GM12878 (cell line): Measurements from ENCODE around the gene TOMM22. TPM values are rescaled to one million over a fixed set of nuclear protein-coding genes. Genes with fewer than 3 reads are reported as not detected.

Experiments used
- ATAC-seq: fragments of 200-7000 bp; cut with Tn5 transposase; 3 replicates; pipeline ENCODE4 v1.9.1; 2020; ENCODE audit warnings: mild to moderate bottlenecking, moderate library complexity
- BruUV-seq: library from RNA; stranded (reverse); fragments of 400-500 nt; replicated peaks from 2 replicates; lab custom pipeline; 2021; lab: Mats Ljungman, UMichigan
- CTCF ChIA-PET: fragments of 300-600 bp; sonication (Branson Sonifier 250); formaldehyde crosslinking; extraction: SDS; loops from one replicate; lab custom pipeline; 2021; ENCODE audit warnings: inconsistent platforms; lab: Yijun Ruan, JAX
- POLR2A ChIA-PET: fragments of 350-600 bp; formaldehyde crosslinking; extraction: SDS; loops from one replicate; lab custom pipeline; 2021; ENCODE audit warnings: inconsistent platforms; lab: Charles Lee
- RAD21 ChIA-PET: fragments of 300-600 bp; sonication (Branson Sonifier 250); formaldehyde crosslinking; loops from one replicate; lab custom pipeline; 2023; ENCODE audit warnings: antibody characterized with exemption; ENCODE audit not compliant: unreplicated experiment; lab: Charles Lee
- SMC1A ChIA-PET: fragments of 300-600 bp; sonication (Branson Sonifier 250); formaldehyde crosslinking; loops from one replicate; lab custom pipeline; 2023; ENCODE audit not compliant: unreplicated experiment, uncharacterized antibody; lab: Charles Lee
- DNase-seq: peaks from one replicate; pipeline ENCODE4 v3.0.0-alpha.2; 2011; ENCODE audit warnings: low read depth, low spot score
- FAIRE-seq: peaks from 3 replicates; lab custom pipeline; 2011; peaks lifted over from hg19 to GRCh38; lab: Jason Lieb, UNC
- H2AFZ ChIP-seq: 2 replicates; pipeline ENCODE4 v1.6.0; 2011; ENCODE audit warnings: low read depth, low read length, control low read depth; ENCODE audit not compliant: control insufficient read depth
- H3K27ac ChIP-seq: 2 replicates; pipeline ENCODE4 v1.5.1; 2011; ENCODE audit warnings: control low read depth; ENCODE audit not compliant: control insufficient read depth, insufficient read depth
- H3K27me3 ChIP-seq, 2 experiments: replicated peaks in 1 of 2; 2 replicates each; pipeline versions ENCODE4 v1.6.0 to v1.6.1; 2011; ENCODE audit warnings: low read length in 1 of 2; ENCODE audit not compliant: control insufficient read depth in 2 of 2, insufficient read depth in 2 of 2
- H3K36me3 ChIP-seq, 2 experiments: 2 replicates each; pipeline ENCODE4 v1.5.1; 2011; ENCODE audit warnings: low read length in 1 of 2; ENCODE audit not compliant: control insufficient read depth in 2 of 2, insufficient read depth in 2 of 2
- H3K4me1 ChIP-seq: 2 replicates; pipeline ENCODE4 v1.6.1; 2011; ENCODE audit warnings: mild to moderate bottlenecking, low read length, moderate library complexity, mixed read lengths; ENCODE audit not compliant: control insufficient read depth, insufficient read depth
- H3K4me2 ChIP-seq: 2 replicates; pipeline ENCODE4 v1.6.0; 2011; ENCODE audit warnings: control low read depth; ENCODE audit not compliant: control insufficient read depth, insufficient read depth
- H3K4me3 ChIP-seq: fragments of 200-600 bp; sonication (generic); 2 replicates; pipeline ENCODE4 v1.5.1; 2016
- H3K79me2 ChIP-seq: 2 replicates; pipeline ENCODE4 v1.6.0; 2011; ENCODE audit warnings: low read length; ENCODE audit not compliant: control insufficient read depth, insufficient read depth
- H3K9ac ChIP-seq: 2 replicates; pipeline ENCODE4 v1.8.0; 2011; ENCODE audit warnings: low read length, control low read depth, mixed read lengths; ENCODE audit not compliant: control insufficient read depth, insufficient read depth
- H3K9me3 ChIP-seq: replicated peaks from 3 replicates; pipeline ENCODE4 v1.5.1; 2011; ENCODE audit warnings: mild to moderate bottlenecking, low read length; ENCODE audit not compliant: control insufficient read depth, insufficient read depth
- H4K20me1 ChIP-seq: 2 replicates; pipeline ENCODE4 v1.6.0; 2011; ENCODE audit not compliant: control insufficient read depth, insufficient read depth
- E4F1 ChIP-seq: fragments of 450-650 bp; IDR thresholded peaks from 2 replicates; pipeline ENCODE4 v1.6.1; 2018; ENCODE audit warnings: borderline replicate concordance, mild to moderate bottlenecking; ENCODE audit not compliant: partially characterized antibody
- LARP7 ChIP-seq: fragments of 450-650 bp; IDR thresholded peaks from 2 replicates; pipeline ENCODE4 v1.6.1; 2017; ENCODE audit warnings: mild to moderate bottlenecking
- MTA2 ChIP-seq: fragments of 450-650 bp; IDR thresholded peaks from 2 replicates; pipeline ENCODE4 v1.6.1; 2016; ENCODE audit warnings: low read depth, mild to moderate bottlenecking, moderate library complexity
- NR2C2 ChIP-seq: IDR thresholded peaks from 2 replicates; pipeline ENCODE4 v1.6.1; 2011; ENCODE audit warnings: borderline replicate concordance, low read depth; ENCODE audit not compliant: control insufficient read depth, insufficient read length
- PRDM15 ChIP-seq: fragments of 450-650 bp; formaldehyde crosslinking; IDR thresholded peaks from 2 replicates; pipeline ENCODE4 v1.4.0; 2020; ENCODE audit warnings: mild to moderate bottlenecking, moderate library complexity
- SRF ChIP-seq, 2 experiments: IDR thresholded peaks; 2 replicates each; pipeline ENCODE4 v1.6.1; 2011; ENCODE audit warnings: low read depth in 2 of 2, low read length in 2 of 2, mild to moderate bottlenecking in 1 of 2, moderate library complexity in 1 of 2
- TCF12 ChIP-seq: IDR thresholded peaks from 2 replicates; pipeline ENCODE4 v1.6.1; 2011; ENCODE audit warnings: low read depth, mild to moderate bottlenecking, low read length
- WGBS: methylation state at CpG from one replicate; pipeline ENCODE4 v1.1.6; 2016; ENCODE audit warnings: low lambda C conversion rate; ENCODE audit not compliant: insufficient replicate concordance, insufficient coverage; ENCODE audit errors: missing lambda C conversion rate; 5-methylcytosine and 5-hydroxymethylcytosine counted together
- in situ Hi-C: fragments of 300-500 bp; cut with MboI; formaldehyde crosslinking; loops from 9 replicates; pipeline ENCODE4 v1.14.3; 2018; ENCODE audit warnings: mixed read lengths
- intact Hi-C: fragments of 100-400 bp; cut with micrococcal nuclease; formaldehyde crosslinking; loops from one replicate; pipeline ENCODE4 v1.14.2; 2022; ENCODE audit not compliant: unreplicated experiment
- polyA plus RNA-seq, 11 experiments: library from polyadenylated mRNA; depleted of rRNA in 4 of 11; unstranded in 6 of 11; stranded (reverse) in 5 of 11; fragments of >200 nt; fragmentation: Nextera tagmentation in 4 of 11; fragmentation: Illumina TruSeq in 1 of 11; extraction: Ambion mirVana in 4 of 11; extraction: Trizol in 1 of 11; gene quantifications; 1 replicate in 1 of 11; 2 replicates in 10 of 11; pipeline versions ENCODE4 v1.2.1 to v1.2.3, GENCODE V29; 2011 to 2016; ENCODE audit warnings: inconsistent platforms in 2 of 11, missing spikeins in 2 of 11, low read depth in 1 of 11
- total RNA-seq, 4 experiments: library from RNA; depleted of rRNA in 3 of 4; stranded (reverse); fragments of >200 nt in 3 of 4; fragmentation: Illumina TruSeq in 1 of 4; extraction: Trizol in 1 of 4; gene quantifications; 2 replicates each; pipeline versions ENCODE4 v1.2.1 to v1.2.3, GENCODE V29; 2013 to 2021

Gene TOMM22
- total and polyA plus RNA-seq, 10 of the 15 experiments (the other 5 are each of a cell fraction or from before 2014, with no cell fraction given), result 37.6 to 197 (median 94.9) TPM

GRCh38 chr22:38713921-38714320, 32.2 kb downstream of the TOMM22 start:
- peaks cover 58% of the 10 kb centered on the region for H3K79me2 ChIP-seq
- ChIA-PET RAD21 (interaction anchor here (0.8 to 1.2 kb wide), 2 partner anchors 8 to 14 kb away, joined by 3 read pairs; partner anchors contain the start of gene GTPBP1), POLR2A (interaction anchor here (1.0 kb wide), 1 partner anchor 15 kb away, joined by 5 read pairs; no protein-coding TSS in a partner anchor), SMC1A (no interaction called here), CTCF (interaction anchor here (2.6 kb wide), 1 partner anchor 11 kb away, joined by 7 read pairs; no protein-coding TSS in a partner anchor)
- H3K27me3 ChIP-seq, result no peaks in the 10 kb centered on the region
- no peak overlapping the region for H3K9ac ChIP-seq
- in situ Hi-C loops (no loop called here), intact Hi-C loops (no loop called here)
- no peak for ATAC-seq
- peaks cover 6% of the 10 kb centered on the region; the same call in 1 of the 2 replicates for H3K4me1 ChIP-seq
- no peaks in the 10 kb centered on the region for H3K9me3 ChIP-seq
- no peak for DNase-seq
- H3K4me2 ChIP-seq, result no peak overlapping the region
- H3K27ac ChIP-seq, result no peak overlapping the region
- H4K20me1 ChIP-seq, result peaks cover 17% of the 10 kb centered on the region
- no peak for FAIRE-seq
- no peak overlapping the region for H3K4me3 ChIP-seq
- WGBS, result 91% methylated on average over 8 of the region's 8 CpGs
- peaks cover 26 to 32% of the 10 kb centered on the region in 2 experiments for H3K36me3 ChIP-seq
- H2AFZ ChIP-seq, result no peak overlapping the region
- no TSS peak for BruUV-seq
- TF ChIP-seq MTA2 (no peak), PRDM15 (CRISPR knock-in tag) (no peak), LARP7 (no peak), TCF12 (no peak), E4F1 (no peak), NR2C2 (no peak), SRF (IDR thresholded peaks at IDR 0.05; ENCODE audit: low read depth in 2 of 2, low read length in 2 of 2) (no peak)
